Heart left ventricle (tissue), 16 donors: ENCODE results near the gene FTCD. TPM values are rescaled to one million over a fixed set of nuclear protein-coding genes. Genes with fewer than 3 reads are reported as not detected.
"Not testable (repeated sequence)": the region's sequence is repeated elsewhere in the genome, so short reads cannot be mapped to it uniquely, and the experiment has no call there.

Experiments
- ATAC-seq, 4 donors: fragments of 200-7000 bp; cut with Tn5 transposase; one replicate each; pipeline ENCODE4 v1.9.1; 2020 to 2022; ENCODE audit warnings: moderate library complexity in 4 of 4, mild to moderate bottlenecking in 3 of 4, moderate number of reproducible peaks in 1 of 4
- DNase-seq, 5 donors: peaks; one replicate each; pipeline ENCODE4 v3.0.0-alpha.2; 2020
- H3K27ac ChIP-seq, 12 donors: fragments of 200-600 bp; sonication (generic) in 4 of 12; one replicate each; pipeline versions ENCODE4 v1.5.0 to v1.8.0; 2016 to 2022; ENCODE audit warnings: mild to moderate bottlenecking in 2 of 12
- H3K27me3 ChIP-seq, 9 donors: fragments of 200-600 bp; sonication (generic) in 2 of 9; one replicate each; pipeline versions ENCODE4 v1.5.1 to v1.8.0; 2016 to 2022; ENCODE audit warnings: mild to moderate bottlenecking in 3 of 9
- H3K36me3 ChIP-seq, 9 donors: fragments of 200-600 bp; sonication (generic) in 2 of 9; one replicate each; pipeline versions ENCODE4 v1.5.0 to v1.8.0; 2018 to 2022; ENCODE audit warnings: mild to moderate bottlenecking in 2 of 9
- H3K4me1 ChIP-seq, 12 donors: fragments of 200-600 bp; sonication (generic) in 4 of 12; one replicate each; pipeline versions ENCODE4 v1.5.0 to v1.8.0; 2016 to 2022; ENCODE audit warnings: mild to moderate bottlenecking in 3 of 12
- H3K4me3 ChIP-seq, 12 donors: fragments of 200-600 bp; sonication (generic) in 4 of 12; one replicate each; pipeline versions ENCODE4 v1.5.0 to v1.8.0; 2017 to 2022; ENCODE audit warnings: mild to moderate bottlenecking in 9 of 12, moderate library complexity in 4 of 12
- H3K9me3 ChIP-seq, 12 donors: fragments of 200-600 bp; sonication (generic) in 4 of 12; one replicate each; pipeline versions ENCODE4 v1.5.0 to v1.8.0; 2016 to 2022; ENCODE audit warnings: mild to moderate bottlenecking in 1 of 12
- CTCF ChIP-seq, 12 donors: fragments of 200-600 bp; sonication (generic) in 4 of 12; IDR thresholded peaks; one replicate each; pipeline versions ENCODE4 v1.5.0 to v1.8.0; 2018 to 2022; ENCODE audit warnings: antibody characterized with exemption in 12 of 12, mild to moderate bottlenecking in 5 of 12
- POLR2A ChIP-seq, 2 donors: fragments of 450-650 bp; IDR thresholded peaks; one replicate each; pipeline ENCODE4 v1.6.1; 2017; ENCODE audit warnings: antibody characterized with exemption in 2 of 2, mild to moderate bottlenecking in 2 of 2, moderate library complexity in 2 of 2
- WGBS, 4 donors: extraction: QIAGEN DNeasy Blood & Tissue Kit in 2 of 4; methylation state at CpG; one replicate each; pipeline versions ENCODE4 v1.1.5 to v1.1.7; 2013 to 2018; 5-methylcytosine and 5-hydroxymethylcytosine counted together
- intact Hi-C, 10 donors: fragments of 100-400 bp; cut with DNase I; formaldehyde crosslinking; loops; one replicate each; pipeline versions ENCODE4 v1.11.1 to v1.14.2; 2022
- polyA plus RNA-seq, 2 donors: library from polyadenylated mRNA; stranded (reverse); fragments of 200-250 nt; gene quantifications; one replicate each; pipeline ENCODE4 v1.2.3, GENCODE V29; 2013
- total RNA-seq, 9 donors: library from RNA; depleted of rRNA in 2 of 9; stranded (reverse); fragments of >200 nt in 2 of 9; fragmentation: NEBNext Ultra II Directional in 3 of 9; extraction: Animal tissue kit (Norgen Biotek cat#: 25700) in 3 of 9; gene quantifications; one replicate each; pipeline versions ENCODE4 v1.1.0 to v1.2.4, GENCODE V29; 2016 to 2023
- donor health status: ischemic (EF 13 %, LVEDD 7.1; RV severe dilation, severe dysfunction).
- donor health status: healthy with polysubstance abuse.
- donor health status: DM: no; HTN: yes; CAD: no.
- donor health status: DM: no; HTN: no; CAD: no.
- donor health status: ischemic (EF 25% LVEDD 6.9; RV normal size, moderate dysfunction).
- donor health status: ischemic (EF 25% LVEDD 5.7; RV mildly dilated, moderate dysfunction).
- donor health status: healthy.
- donor health status: DM: yes; HTN: yes; CAD: no.
- donor health status: ischemic (EF 35%, LVEDD 5.7; RV mildly dilated, moderate dysfunction).
- donor health status: nonischemic (EF 11% LVEDD 7.7; RV severe dilation, severe dysfunction).
- donor health status: DM: yes; HTN: yes; CAD: no.
- donor health status: PGD.
- donor health status: ischemic (EF 29% LVEDD 5.4; RV normal size, mild dysfunction).
- donor health status: nonischemic (EF 23%, LVEDD 6.1; RV moderate dilation, normal function).

FTCD gene
- total and polyA plus RNA-seq, 11 donors = 0.17 to 3.1 (median 1.2) TPM; not detected in 1

- Histone ChIP-seq H3K4me3 (peak overlapping the region in 6 of 12 donors; percentile 0 to 19 (median 6)), H3K9me3 (peaks cover 0 to 25% (median 0%) of the 10 kb centered on the region in 12 donors), H3K4me1 (peaks cover 0 to 27% (median 18%) of the 10 kb centered on the region in 12 donors), H3K27me3 (no peaks in the 10 kb centered on the region), H3K36me3 (peaks cover 0 to 39% (median 39%) of the 10 kb centered on the region in 9 donors), H3K27ac (peak overlapping the region; percentile 29 to 91 (median 80))
- ATAC-seq (peak; percentile 91 to 96 (median 95)), DNase-seq (peak; percentile 62 to 87 (median 76))
- no peak for TF ChIP-seq POLR2A (IDR thresholded peaks at IDR 0.05)
- peak in 3 of 12 donors; percentile 7 to 36 (median 30) for TF ChIP-seq CTCF (IDR thresholded peaks at IDR 0.05)
- 54 to 65% (median 57%) methylated on average over 14 to 20 of the region's 20 CpGs for WGBS, 4 donors
- intact Hi-C loops = loop anchor here in 3 of 10 donors (2.0 to 10.0 kb wide), 3 partner anchors 18 to 138 kb away; no protein-coding TSS in a partner anchor
Observed at GRCh38 chr21:46110499-46111192, 44.7 kb downstream of the FTCD start.

GRCh38 chr21:46109313-46110221, 45.8 kb downstream of the FTCD start:
- Histone ChIP-seq H3K27me3 (no peaks in the 10 kb centered on the region), H3K27ac (peak overlapping the region; percentile 29 to 91 (median 80)), H3K36me3 (peaks cover 0 to 29% (median 28%) of the 10 kb centered on the region in 9 donors), H3K9me3 (peaks cover 0 to 28% (median 2%) of the 10 kb centered on the region in 12 donors), H3K4me3 (peak overlapping the region in 4 of 12 donors; percentile 0 to 19 (median 12)), H3K4me1 (peaks cover 0 to 27% (median 18%) of the 10 kb centered on the region in 12 donors)
- ATAC-seq (peak in 2 of 4 donors; percentile 1 to 21), DNase-seq (peak; percentile 7 to 50 (median 22))
- intact Hi-C loops = loop anchor here in 3 of 10 donors (2.0 to 10.0 kb wide), 3 partner anchors 19 to 137 kb away; no protein-coding TSS in a partner anchor
- TF ChIP-seq POLR2A (IDR thresholded peaks at IDR 0.05) = no peak
- 82 to 88% (median 85%) methylated on average over 12 to 19 of the region's 19 CpGs for WGBS, 4 donors

- H3K36me3 ChIP-seq = peaks cover 0 to 22% (median 21%) of the 10 kb centered on the region in 9 donors
- 70 to 83% (median 81%) methylated on average over 6 to 9 of the region's 9 CpGs for WGBS, 4 donors
- intact Hi-C loops = no loop called here
- peak in 1 of 5 donors; percentile 6 for DNase-seq
- no peak for ATAC-seq
- H3K4me1 ChIP-seq = peaks cover 0 to 27% (median 18%) of the 10 kb centered on the region in 12 donors
- H3K4me3 ChIP-seq = no peak overlapping the region
- H3K9me3 ChIP-seq = peaks cover 0 to 35% (median 4%) of the 10 kb centered on the region in 12 donors
- TF ChIP-seq CTCF (IDR thresholded peaks at IDR 0.05) (no peak), POLR2A (IDR thresholded peaks at IDR 0.05) (no peak)
- H3K27me3 ChIP-seq = no peaks in the 10 kb centered on the region
- H3K27ac ChIP-seq = peak overlapping the region in 6 of 12 donors; percentile 55 to 91 (median 82)
Observed at GRCh38 chr21:46108827-46109312, 46.5 kb downstream of the FTCD start.

GRCh38 chr21:46107376-46107775, 48.0 kb downstream of the FTCD start:
- 80 to 90% (median 87%) methylated on average over 2 of the region's 2 CpGs for WGBS, 4 donors
- H3K36me3 ChIP-seq, H3K27ac ChIP-seq, DNase-seq, intact Hi-C loops, H3K27me3 ChIP-seq, H3K4me3 ChIP-seq, ATAC-seq: not testable (repeated sequence)
- peaks cover 0 to 50% (median 9%) of the 10 kb centered on the region in 12 donors for H3K9me3 ChIP-seq
- peaks cover 0 to 27% (median 18%) of the 10 kb centered on the region in 12 donors for H3K4me1 ChIP-seq
